ENCODE measurements around the gene CD37.

The CD37 gene

DNA sequence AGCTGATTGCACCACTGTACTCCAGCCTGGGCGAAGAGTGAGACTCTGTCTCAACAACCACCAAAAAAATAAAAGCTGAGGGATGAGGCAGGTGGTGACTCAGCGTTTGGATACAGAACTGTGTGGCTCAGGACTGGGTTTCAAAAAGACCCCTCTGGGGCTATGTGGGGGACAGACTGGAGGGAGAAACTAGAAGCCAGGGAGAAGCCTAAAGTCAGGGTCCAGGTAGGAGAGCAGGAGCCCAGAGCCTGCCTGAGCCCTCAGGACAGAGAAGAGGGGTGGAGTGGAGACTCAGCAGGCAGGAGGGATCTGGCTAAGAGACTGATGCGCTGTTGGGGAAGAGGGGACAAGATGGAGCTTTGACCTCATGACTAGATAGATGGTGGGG lies 1.8 kb upstream of the CD37 start:
- Histone ChIP-seq H3K27ac (peak overlapping the region; percentile 94), H3K4me3 (ENCODE audit: low read depth in 1 of 2, low read length in 1 of 2) (peak overlapping the region; percentile 83 to 96), H3K36me3 (peaks cover 18% of the 10 kb centered on the region)

GRCh38 chr19:49333811-49334288 lies 1.4 kb upstream of the CD37 start:
- peaks cover 22% of the 10 kb centered on the region for H3K36me3 ChIP-seq
- H3K4me3 ChIP-seq (ENCODE audit: low read depth in 1 of 2, low read length in 1 of 2): peak overlapping the region; percentile 83 to 96
- H3K27ac ChIP-seq: peak overlapping the region; percentile 94
- H3K27me3 ChIP-seq: no peaks in the 10 kb centered on the region
- no peaks in the 10 kb centered on the region for H3K9me3 ChIP-seq
- TF ChIP-seq, protein P1, sequence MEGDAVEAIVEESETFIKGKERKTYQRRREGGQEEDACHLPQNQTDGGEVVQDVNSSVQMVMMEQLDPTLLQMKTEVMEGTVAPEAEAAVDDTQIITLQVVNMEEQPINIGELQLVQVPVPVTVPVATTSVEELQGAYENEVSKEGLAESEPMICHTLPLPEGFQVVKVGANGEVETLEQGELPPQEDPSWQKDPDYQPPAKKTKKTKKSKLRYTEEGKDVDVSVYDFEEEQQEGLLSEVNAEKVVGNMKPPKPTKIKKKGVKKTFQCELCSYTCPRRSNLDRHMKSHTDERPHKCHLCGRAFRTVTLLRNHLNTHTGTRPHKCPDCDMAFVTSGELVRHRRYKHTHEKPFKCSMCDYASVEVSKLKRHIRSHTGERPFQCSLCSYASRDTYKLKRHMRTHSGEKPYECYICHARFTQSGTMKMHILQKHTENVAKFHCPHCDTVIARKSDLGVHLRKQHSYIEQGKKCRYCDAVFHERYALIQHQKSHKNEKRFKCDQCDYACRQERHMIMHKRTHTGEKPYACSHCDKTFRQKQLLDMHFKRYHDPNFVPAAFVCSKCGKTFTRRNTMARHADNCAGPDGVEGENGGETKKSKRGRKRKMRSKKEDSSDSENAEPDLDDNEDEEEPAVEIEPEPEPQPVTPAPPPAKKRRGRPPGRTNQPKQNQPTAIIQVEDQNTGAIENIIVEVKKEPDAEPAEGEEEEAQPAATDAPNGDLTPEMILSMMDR (IDR thresholded peaks at IDR 0.05): no peak
- peaks cover 58 to 65% of the 10 kb centered on the region in 2 experiments for H3K4me1 ChIP-seq (ENCODE audit: control insufficient read depth in 1 of 2, insufficient read depth in 1 of 2, low read depth in 1 of 2, low read length in 1 of 2)

More for the DNA sequence above, 1.8 kb upstream of the CD37 start:
- TF ChIP-seq, protein P1 (IDR thresholded peaks at IDR 0.05): no peak
- no peaks in the 10 kb centered on the region for H3K9me3 ChIP-seq
- H3K4me1 ChIP-seq (ENCODE audit: control insufficient read depth in 1 of 2, insufficient read depth in 1 of 2, low read depth in 1 of 2, low read length in 1 of 2): peaks cover 58 to 63% of the 10 kb centered on the region in 2 experiments
- no peaks in the 10 kb centered on the region for H3K27me3 ChIP-seq

GRCh38 chr19:49335784-49336481 lies 727 bp downstream of the CD37 start:
- Histone ChIP-seq H3K4me3 (ENCODE audit: low read depth in 1 of 2, low read length in 1 of 2) (peak overlapping the region; percentile 83 to 96), H3K4me1 (ENCODE audit: control insufficient read depth in 1 of 2, insufficient read depth in 1 of 2, low read depth in 1 of 2, low read length in 1 of 2) (peaks cover 58 to 65% of the 10 kb centered on the region in 2 experiments), H3K36me3 (peaks cover 41% of the 10 kb centered on the region), H3K9me3 (no peaks in the 10 kb centered on the region), H3K27ac (peak overlapping the region; percentile 94), H3K27me3 (no peaks in the 10 kb centered on the region)
- TF ChIP-seq, protein P1 (IDR thresholded peaks at IDR 0.05): no peak

GRCh38 chr19:49336482-49337266 lies 1.5 kb downstream of the CD37 start:
- H3K27me3 ChIP-seq: no peaks in the 10 kb centered on the region
- peaks cover 49% of the 10 kb centered on the region for H3K36me3 ChIP-seq
- peaks cover 54 to 62% of the 10 kb centered on the region in 2 experiments for H3K4me1 ChIP-seq (ENCODE audit: control insufficient read depth in 1 of 2, insufficient read depth in 1 of 2, low read depth in 1 of 2, low read length in 1 of 2)
- no peaks in the 10 kb centered on the region for H3K9me3 ChIP-seq
- peak overlapping the region; percentile 83 to 96 for H3K4me3 ChIP-seq (ENCODE audit: low read depth in 1 of 2, low read length in 1 of 2)
- TF ChIP-seq, protein P1 (IDR thresholded peaks at IDR 0.05): no peak
- H3K27ac ChIP-seq: peak overlapping the region; percentile 94

DNA sequence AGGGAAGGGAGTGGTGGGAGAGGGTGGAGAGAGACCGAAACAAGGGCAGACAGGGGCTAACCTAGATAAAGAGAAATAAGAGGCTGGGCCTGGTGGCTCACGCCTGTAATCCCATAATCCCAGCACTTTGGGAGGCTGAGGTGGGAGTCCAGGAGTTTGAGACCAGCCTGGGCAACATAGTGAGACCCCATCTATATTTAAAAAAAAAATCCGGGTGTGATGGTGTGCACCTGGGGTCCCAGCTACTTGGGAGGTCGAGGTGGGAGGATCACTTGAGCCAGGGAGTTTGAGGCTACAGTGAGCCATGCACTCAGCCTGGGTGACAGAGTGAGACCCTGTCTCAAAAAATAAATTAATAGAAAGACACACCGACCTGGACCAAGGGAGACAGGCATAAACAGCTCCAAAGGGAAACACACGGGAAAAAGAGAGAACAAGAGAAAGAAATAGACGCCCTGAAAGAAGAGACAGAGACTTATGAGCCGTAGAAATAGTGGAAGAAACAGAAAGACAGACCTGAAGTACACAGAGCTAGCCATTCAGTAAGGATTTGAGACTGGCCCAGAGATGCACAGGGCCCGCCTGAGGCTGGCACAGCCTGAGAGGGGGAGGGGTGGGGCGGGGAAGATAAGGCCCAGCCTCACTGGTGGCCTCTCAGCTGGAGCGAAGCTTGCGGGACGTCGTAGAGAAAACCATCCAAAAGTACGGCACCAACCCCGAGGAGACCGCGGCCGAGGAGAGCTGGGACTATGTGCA lies 2.2 kb downstream of the CD37 start:
- peak overlapping the region; percentile 94 for H3K27ac ChIP-seq
- H3K4me1 ChIP-seq (ENCODE audit: control insufficient read depth in 1 of 2, insufficient read depth in 1 of 2, low read depth in 1 of 2, low read length in 1 of 2): peaks cover 47 to 55% of the 10 kb centered on the region in 2 experiments
- TF ChIP-seq, protein P1 (IDR thresholded peaks at IDR 0.05): no peak
- no peaks in the 10 kb centered on the region for H3K9me3 ChIP-seq
- H3K4me3 ChIP-seq (ENCODE audit: low read depth in 1 of 2, low read length in 1 of 2): peak overlapping the region; percentile 83 to 96
- H3K36me3 ChIP-seq: peaks cover 51% of the 10 kb centered on the region
- H3K27me3 ChIP-seq: no peaks in the 10 kb centered on the region
